Left lung (tissue), 10 donors: ENCODE data around the gene GRID1. TPM values are rescaled to one million over a fixed set of nuclear protein-coding genes. Genes with fewer than 3 reads are reported as not detected.

ENCODE experiments used
- ATAC-seq: fragments of 200-7000 bp; cut with Tn5 transposase; one replicate; pipeline ENCODE4 v1.9.1; 2020; ENCODE audit warnings: moderate library complexity
- DNase-seq, 4 donors: peaks; one replicate each; pipeline ENCODE4 v3.0.0-alpha.2; 2013 to 2020
- H3K27ac ChIP-seq, 2 donors: fragments of 200-600 bp; sonication (generic) in 1 of 2; one replicate each; pipeline versions ENCODE4 v1.5.0 to v1.8.0; 2020 to 2021
- H3K27me3 ChIP-seq, 2 donors: fragments of 200-600 bp; sonication (generic) in 1 of 2; one replicate each; pipeline versions ENCODE4 v1.5.0 to v1.8.0; 2020 to 2021
- H3K36me3 ChIP-seq, 2 donors: fragments of 200-600 bp; sonication (generic) in 1 of 2; one replicate each; pipeline versions ENCODE4 v1.5.0 to v1.8.0; 2020 to 2021
- H3K4me1 ChIP-seq, 2 donors: fragments of 200-600 bp; one replicate each; pipeline ENCODE4 v1.8.0; 2021
- H3K4me3 ChIP-seq, 2 donors: fragments of 200-600 bp; sonication (generic) in 1 of 2; one replicate each; pipeline versions ENCODE4 v1.5.0 to v1.8.0; 2020 to 2021; ENCODE audit warnings: mild to moderate bottlenecking in 1 of 2
- H3K9me3 ChIP-seq, 2 donors: fragments of 200-600 bp; sonication (generic) in 1 of 2; one replicate each; pipeline versions ENCODE4 v1.5.0 to v1.8.0; 2020 to 2021
- intact Hi-C, 2 donors: fragments of 100-400 bp; cut with DNase I; formaldehyde crosslinking; loops; one replicate each; pipeline versions ENCODE4 v1.11.2 to v1.14.2; 2022
- polyA plus RNA-seq, 6 donors: library from polyadenylated mRNA; unstranded; fragments of 120-200 nt; gene quantifications; one replicate each; pipeline ENCODE4 v1.2.1, GENCODE V29; 2013; ENCODE audit not compliant: insufficient read length in 6 of 6
- total RNA-seq, 2 donors: library from RNA; stranded (reverse); fragmentation: NEBNext Ultra II Directional; extraction: Animal tissue kit (Norgen Biotek cat#: 25700); gene quantifications; one replicate each; pipeline ENCODE4 v1.2.1, GENCODE V29; 2021
- TF ChIP-seq, protein P1 (sequence below), 2 donors: fragments of 200-600 bp; sonication (generic) in 1 of 2; IDR thresholded peaks; one replicate each; pipeline versions ENCODE4 v1.5.0 to v1.8.0; 2021; ENCODE audit warnings: antibody characterized with exemption in 2 of 2
- donor health status: DM: no; HTN: yes; CAD: no.
- donor health status: DM: no; HTN: no; CAD: no.

Gene GRID1
- total and polyA plus RNA-seq, 8 donors: 0.81 to 2.6 (median 1.2) TPM

DNA sequence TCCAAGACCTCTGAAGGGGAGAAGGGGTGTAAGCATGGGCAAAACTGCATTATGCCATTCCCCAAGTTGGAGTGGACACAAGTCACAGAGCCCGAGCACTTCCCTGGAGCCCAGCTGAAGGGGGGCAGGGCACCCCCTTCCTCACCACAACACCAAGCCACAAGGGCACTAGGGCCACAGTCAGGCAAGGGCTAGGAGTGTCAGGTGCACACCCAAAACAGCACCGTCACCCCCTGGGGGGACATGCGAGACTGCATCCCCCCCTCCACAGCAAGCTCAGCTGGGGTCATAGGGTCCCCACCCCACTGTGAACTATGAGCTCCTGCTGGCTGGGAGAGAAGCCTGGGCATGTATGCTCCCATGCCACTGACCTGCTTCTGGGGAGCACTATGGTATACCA lies 143.9 kb downstream of the GRID1 start:
- H3K27ac ChIP-seq: no peak overlapping the region
- intact Hi-C loops: no loop called here
- ATAC-seq (no peak), DNase-seq (no peak)
- H3K4me3 ChIP-seq: no peak overlapping the region
- H3K4me1 ChIP-seq: no peaks in the 10 kb centered on the region
- TF ChIP-seq, protein P1, sequence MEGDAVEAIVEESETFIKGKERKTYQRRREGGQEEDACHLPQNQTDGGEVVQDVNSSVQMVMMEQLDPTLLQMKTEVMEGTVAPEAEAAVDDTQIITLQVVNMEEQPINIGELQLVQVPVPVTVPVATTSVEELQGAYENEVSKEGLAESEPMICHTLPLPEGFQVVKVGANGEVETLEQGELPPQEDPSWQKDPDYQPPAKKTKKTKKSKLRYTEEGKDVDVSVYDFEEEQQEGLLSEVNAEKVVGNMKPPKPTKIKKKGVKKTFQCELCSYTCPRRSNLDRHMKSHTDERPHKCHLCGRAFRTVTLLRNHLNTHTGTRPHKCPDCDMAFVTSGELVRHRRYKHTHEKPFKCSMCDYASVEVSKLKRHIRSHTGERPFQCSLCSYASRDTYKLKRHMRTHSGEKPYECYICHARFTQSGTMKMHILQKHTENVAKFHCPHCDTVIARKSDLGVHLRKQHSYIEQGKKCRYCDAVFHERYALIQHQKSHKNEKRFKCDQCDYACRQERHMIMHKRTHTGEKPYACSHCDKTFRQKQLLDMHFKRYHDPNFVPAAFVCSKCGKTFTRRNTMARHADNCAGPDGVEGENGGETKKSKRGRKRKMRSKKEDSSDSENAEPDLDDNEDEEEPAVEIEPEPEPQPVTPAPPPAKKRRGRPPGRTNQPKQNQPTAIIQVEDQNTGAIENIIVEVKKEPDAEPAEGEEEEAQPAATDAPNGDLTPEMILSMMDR (IDR thresholded peaks at IDR 0.05): no peak
- H3K27me3 ChIP-seq: no peaks in the 10 kb centered on the region
- H3K36me3 ChIP-seq: no peaks in the 10 kb centered on the region
- H3K9me3 ChIP-seq: no peaks in the 10 kb centered on the region

DNA sequence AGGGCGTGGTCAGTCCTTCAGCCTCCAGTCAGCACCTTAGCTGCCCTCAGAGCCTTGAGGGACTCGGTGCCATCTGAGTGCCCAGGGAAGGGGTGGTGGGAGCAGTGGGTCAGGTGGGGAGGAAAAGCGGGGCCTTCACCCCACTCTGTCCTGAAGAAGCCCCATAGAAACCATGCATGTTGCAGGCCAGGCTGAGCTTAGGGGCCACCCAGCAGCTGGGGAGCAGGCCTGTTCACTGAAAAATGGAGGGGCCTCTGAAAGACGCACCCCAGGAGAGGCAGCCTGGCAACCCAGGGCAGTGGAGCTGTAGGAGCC lies 144.3 kb downstream of the GRID1 start:
- ATAC-seq (no peak), DNase-seq (no peak)
- intact Hi-C loops: no loop called here
- Histone ChIP-seq H3K4me3 (no peak overlapping the region), H3K9me3 (no peaks in the 10 kb centered on the region), H3K4me1 (no peaks in the 10 kb centered on the region), H3K27me3 (no peaks in the 10 kb centered on the region), H3K36me3 (no peaks in the 10 kb centered on the region), H3K27ac (no peak overlapping the region)
- TF ChIP-seq, protein P1 (IDR thresholded peaks at IDR 0.05): no peak

DNA sequence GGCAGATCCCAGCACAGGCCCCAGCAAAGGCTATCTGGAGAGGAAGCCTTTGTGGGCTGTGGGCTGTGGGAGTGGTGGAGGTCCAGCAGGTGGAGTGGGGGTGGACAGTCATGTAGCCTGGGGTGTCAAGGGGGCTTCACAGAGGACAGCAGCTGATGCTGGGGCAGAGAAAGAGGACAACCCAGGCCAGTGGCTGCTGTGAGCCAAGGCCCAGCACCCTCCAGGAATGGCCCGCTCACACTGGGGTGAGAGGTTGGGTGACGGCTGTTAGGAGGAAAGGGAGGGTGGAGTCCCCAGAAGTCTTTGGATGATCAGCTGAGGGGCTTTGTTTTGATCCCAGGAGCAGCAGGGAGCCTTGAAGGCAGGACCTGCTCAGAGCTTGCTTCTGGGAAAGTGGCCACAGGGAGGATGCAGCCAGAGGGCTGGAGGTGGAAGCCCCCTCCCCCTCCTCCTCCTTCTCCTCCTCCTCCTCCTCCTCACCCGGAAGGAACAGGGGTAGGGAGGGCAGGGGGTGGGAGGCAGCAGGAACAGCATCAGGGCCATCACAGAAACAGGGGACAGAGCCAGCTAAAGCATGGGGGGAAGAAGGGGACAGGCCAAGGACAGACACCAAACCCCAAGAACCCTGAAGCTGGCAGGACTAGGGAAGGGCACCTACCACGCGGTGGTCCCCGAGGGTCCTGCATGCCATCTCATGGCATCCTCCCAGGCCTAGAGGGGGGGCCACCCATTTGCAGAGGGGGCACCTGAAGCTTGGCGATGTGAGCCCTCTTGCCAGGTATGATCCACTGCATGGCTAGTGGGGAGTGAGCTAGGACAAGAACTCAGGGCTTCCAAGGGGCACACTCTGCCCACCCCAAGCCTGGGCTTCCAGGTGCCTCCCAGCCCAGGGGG lies 144.9 kb downstream of the GRID1 start:
- H3K4me1 ChIP-seq: no peaks in the 10 kb centered on the region
- TF ChIP-seq, protein P1 (IDR thresholded peaks at IDR 0.05): no peak
- DNase-seq (no peak), ATAC-seq (no peak)
- no peak overlapping the region for H3K4me3 ChIP-seq
- no peaks in the 10 kb centered on the region for H3K27me3 ChIP-seq
- H3K36me3 ChIP-seq: no peaks in the 10 kb centered on the region
- intact Hi-C loops: no loop called here
- no peaks in the 10 kb centered on the region for H3K9me3 ChIP-seq
- no peak overlapping the region for H3K27ac ChIP-seq

DNA sequence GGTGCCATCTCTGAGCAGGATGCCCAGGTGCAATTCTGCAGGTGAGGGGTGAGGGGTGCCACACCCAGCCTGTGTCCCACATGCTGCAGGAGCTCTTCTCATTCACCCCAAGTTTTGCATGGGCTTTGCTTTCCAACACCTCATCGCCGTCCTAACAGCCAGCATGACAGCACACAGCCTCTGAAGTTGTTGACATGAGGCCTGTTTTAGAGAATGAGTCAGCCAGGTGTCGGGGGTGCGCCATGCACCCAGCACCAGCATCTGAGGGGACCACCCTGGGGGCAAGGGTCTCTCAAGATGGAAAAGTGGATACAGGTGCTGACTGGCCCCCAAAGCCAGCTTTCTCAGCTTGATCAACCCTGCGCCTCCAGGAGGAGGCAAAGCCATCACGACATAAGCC lies 146.0 kb downstream of the GRID1 start:
- ATAC-seq: no peak
- no peak for DNase-seq
- Histone ChIP-seq H3K27me3 (no peaks in the 10 kb centered on the region), H3K27ac (no peak overlapping the region), H3K4me1 (no peaks in the 10 kb centered on the region), H3K4me3 (no peak overlapping the region), H3K9me3 (no peaks in the 10 kb centered on the region), H3K36me3 (no peaks in the 10 kb centered on the region)
- TF ChIP-seq, protein P1 (IDR thresholded peaks at IDR 0.05): no peak
- intact Hi-C loops: no loop called here

DNA sequence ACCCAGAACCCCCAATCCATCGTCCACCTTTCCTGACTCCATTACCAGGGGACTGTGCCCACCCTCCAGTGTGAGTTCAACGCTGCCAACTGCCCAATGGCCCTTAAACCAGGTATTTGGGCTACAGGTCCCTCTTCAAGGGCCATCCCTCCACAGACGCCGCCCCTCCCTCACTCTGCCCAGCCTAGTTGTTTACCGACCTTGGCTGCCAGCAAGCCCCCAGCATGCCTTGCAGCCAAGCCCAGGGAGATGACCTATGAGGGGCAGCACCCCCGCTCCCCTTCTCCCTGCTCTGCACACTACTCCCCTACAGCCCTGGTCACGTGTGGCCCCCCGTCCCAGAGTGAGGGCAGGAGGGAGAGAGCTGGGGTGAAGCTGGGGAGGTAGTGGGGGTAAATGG lies 147.3 kb downstream of the GRID1 start:
- Histone ChIP-seq H3K9me3 (no peaks in the 10 kb centered on the region), H3K4me3 (no peak overlapping the region), H3K4me1 (no peaks in the 10 kb centered on the region), H3K27me3 (no peaks in the 10 kb centered on the region), H3K36me3 (no peaks in the 10 kb centered on the region), H3K27ac (no peak overlapping the region)
- DNase-seq: no peak
- TF ChIP-seq, protein P1 (IDR thresholded peaks at IDR 0.05): no peak
- intact Hi-C loops: no loop called here
- no peak for ATAC-seq
